ENCODE data around the gene WDPCP.
"Not testable (repeated sequence)": the region's sequence is repeated elsewhere in the genome, so short reads cannot be mapped to it uniquely, and the experiment has no call there.

WDPCP gene

DNA sequence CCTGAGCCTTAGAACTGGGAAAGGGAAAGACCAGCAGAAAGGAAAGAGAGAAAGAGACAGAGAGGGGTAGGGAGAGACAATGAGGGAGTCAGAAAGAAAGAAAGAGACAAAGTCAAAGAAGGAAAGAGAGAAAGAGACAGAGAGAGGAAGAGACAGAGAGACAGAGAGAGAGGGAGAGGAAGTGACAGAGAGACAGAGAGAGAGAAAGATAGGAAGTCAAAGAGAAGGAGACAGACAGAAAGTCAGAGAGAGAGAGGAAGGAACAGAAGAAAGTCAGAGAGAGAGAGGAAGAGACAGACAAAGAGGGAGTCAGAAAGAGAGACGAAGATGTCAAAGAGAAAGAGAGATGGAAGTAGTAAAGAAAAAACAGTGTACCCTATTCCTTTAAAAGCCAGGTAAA lies 261.8 kb downstream of the WDPCP start:
- no peak overlapping the region for H3K4me3 ChIP-seq (ENCODE audit: control insufficient read depth, low read depth, low read length)
- DNase-seq (ENCODE audit: low read depth) = no peak
- TF ChIP-seq, protein P1, sequence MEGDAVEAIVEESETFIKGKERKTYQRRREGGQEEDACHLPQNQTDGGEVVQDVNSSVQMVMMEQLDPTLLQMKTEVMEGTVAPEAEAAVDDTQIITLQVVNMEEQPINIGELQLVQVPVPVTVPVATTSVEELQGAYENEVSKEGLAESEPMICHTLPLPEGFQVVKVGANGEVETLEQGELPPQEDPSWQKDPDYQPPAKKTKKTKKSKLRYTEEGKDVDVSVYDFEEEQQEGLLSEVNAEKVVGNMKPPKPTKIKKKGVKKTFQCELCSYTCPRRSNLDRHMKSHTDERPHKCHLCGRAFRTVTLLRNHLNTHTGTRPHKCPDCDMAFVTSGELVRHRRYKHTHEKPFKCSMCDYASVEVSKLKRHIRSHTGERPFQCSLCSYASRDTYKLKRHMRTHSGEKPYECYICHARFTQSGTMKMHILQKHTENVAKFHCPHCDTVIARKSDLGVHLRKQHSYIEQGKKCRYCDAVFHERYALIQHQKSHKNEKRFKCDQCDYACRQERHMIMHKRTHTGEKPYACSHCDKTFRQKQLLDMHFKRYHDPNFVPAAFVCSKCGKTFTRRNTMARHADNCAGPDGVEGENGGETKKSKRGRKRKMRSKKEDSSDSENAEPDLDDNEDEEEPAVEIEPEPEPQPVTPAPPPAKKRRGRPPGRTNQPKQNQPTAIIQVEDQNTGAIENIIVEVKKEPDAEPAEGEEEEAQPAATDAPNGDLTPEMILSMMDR (IDR thresholded peaks at IDR 0.05; ENCODE audit: control insufficient read depth, insufficient read depth, low read depth, low read length, missing control alignments) = no peak

DNA sequence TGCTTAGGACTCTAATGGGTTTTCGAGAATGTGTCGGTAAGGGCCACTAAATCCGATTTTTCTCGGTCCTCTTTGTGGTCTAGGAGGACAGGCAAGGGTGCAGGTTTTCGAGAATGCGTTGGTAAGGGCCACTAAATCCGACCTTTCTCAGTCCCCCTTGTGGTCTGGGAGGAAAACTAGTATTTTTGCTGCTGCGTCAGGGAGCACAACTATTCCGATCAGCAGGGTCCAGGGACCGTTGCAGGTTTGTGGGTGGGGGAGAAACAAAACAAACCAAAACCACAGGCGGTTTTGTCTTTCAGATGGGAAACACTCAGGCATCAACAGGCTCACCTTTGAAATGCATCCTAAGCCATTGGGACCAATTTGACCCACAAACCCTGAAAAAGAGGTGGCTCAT lies 264.6 kb downstream of the WDPCP start:
- not testable (repeated sequence) for H3K4me3 ChIP-seq (ENCODE audit: control insufficient read depth, low read depth, low read length); DNase-seq (ENCODE audit: low read depth)

DNA sequence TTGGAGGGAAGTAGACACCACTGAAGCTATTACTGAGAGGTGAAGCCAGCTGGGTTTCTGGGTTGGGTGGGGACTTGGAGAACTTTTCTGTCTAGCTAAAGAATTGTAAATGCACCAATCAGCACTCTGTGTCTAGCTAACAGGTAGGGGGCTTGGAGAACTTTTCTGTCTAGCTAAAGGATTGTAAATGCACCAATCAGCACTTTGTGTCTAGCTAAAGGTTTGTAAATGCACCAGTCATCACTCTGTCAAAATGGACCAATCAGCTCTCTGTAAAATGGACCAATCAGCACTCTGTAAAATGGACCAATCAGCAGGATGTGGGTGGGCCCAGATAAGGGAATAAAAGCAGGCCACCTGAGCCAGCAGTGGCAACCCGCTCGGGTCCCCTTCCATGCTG lies 266.3 kb downstream of the WDPCP start:
- not testable (repeated sequence) for H3K4me3 ChIP-seq (ENCODE audit: control insufficient read depth, low read depth, low read length); DNase-seq (ENCODE audit: low read depth)

DNA sequence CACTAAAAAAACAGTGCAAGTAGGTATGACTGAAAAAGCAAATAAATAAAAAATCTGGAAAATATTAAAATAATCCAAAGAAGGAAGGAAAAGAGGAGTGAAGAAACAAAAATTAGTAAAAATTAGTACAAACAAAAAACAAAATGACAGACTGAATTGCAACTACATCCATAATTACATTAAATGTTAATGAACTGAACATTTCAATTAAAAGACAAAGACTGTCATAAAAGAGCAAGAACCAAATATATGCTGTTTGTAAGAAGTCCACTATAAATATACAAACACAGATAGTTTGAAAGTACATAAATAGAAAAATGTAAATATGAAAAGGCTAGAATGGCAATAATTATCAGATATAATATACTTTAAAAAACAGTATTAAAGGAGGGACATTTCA lies 267.6 kb downstream of the WDPCP start:
- DNase-seq (ENCODE audit: low read depth) = no peak
- TF ChIP-seq, protein P1 (IDR thresholded peaks at IDR 0.05; ENCODE audit: control insufficient read depth, insufficient read depth, low read depth, low read length, missing control alignments) = no peak
- no peak overlapping the region for H3K4me3 ChIP-seq (ENCODE audit: control insufficient read depth, low read depth, low read length)

DNA sequence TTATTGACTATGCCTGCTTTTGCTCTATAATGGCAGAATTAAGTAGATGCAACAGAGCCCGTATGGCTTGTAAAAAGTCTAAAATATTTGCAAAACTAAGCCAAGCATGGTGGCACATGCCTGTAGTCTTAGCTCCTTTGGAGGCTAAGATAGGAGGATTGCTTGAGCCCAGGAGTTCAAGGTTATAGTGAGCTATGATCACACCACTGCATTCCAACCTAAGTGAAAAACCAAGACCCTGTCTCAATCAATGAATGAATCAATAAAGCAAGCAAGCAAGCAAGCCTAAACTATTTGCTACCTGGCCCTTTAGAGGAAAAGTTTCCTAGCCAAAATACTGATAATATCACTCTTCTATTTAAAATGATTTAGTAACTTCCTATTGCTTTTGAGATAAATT lies 277.7 kb downstream of the WDPCP start:
- no peak overlapping the region for H3K4me3 ChIP-seq (ENCODE audit: control insufficient read depth, low read depth, low read length)
- no peak for DNase-seq (ENCODE audit: low read depth)
- TF ChIP-seq, protein P1 (IDR thresholded peaks at IDR 0.05; ENCODE audit: control insufficient read depth, insufficient read depth, low read depth, low read length, missing control alignments) = no peak

DNA sequence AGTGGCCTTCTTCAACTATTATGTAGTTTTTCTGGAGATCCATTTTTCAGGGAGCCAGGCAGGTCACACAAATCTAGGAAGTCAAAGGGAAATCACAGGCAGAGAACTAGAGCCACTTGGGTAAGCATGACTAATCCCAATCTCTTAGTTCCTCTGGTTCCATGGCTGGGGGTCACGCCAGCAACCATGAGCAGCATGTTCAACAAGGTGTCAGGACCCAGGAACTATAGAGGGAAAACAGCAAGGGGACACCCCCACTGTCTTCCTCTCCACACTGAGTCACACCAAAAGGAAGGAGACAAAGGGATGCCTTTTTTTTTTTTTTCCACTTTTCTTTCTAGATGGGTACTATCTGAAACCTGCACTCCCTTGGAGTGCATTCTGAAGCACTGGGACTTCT lies 286.8 kb downstream of the WDPCP start:
- no peak overlapping the region for H3K4me3 ChIP-seq (ENCODE audit: control insufficient read depth, low read depth, low read length)
- no peak for DNase-seq (ENCODE audit: low read depth)
- TF ChIP-seq, protein P1 (IDR thresholded peaks at IDR 0.05; ENCODE audit: control insufficient read depth, insufficient read depth, low read depth, low read length, missing control alignments) = no peak

DNA sequence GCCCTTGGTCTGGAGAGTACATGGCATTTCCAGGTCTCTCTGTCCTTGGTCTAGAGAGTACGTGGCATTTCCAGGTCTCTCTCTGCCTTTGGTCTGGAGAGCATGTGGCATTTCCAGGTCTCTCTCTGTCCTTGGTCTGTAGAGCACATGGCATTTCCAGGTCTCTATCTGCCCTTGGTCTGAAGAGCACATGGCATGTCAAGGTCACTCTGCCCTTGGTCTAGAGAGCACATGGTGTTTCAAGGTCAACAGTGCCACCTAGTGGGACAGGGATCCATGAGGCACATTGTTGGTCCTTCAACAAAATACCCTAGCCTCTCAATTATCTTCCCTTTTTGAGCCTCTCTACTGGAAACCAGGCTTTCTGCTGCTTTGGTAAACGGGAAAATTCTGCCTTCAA lies 287.4 kb downstream of the WDPCP start:
- TF ChIP-seq, protein P1 (IDR thresholded peaks at IDR 0.05; ENCODE audit: control insufficient read depth, insufficient read depth, low read depth, low read length, missing control alignments) = no peak
- DNase-seq (ENCODE audit: low read depth) = no peak
- no peak overlapping the region for H3K4me3 ChIP-seq (ENCODE audit: control insufficient read depth, low read depth, low read length)

DNA sequence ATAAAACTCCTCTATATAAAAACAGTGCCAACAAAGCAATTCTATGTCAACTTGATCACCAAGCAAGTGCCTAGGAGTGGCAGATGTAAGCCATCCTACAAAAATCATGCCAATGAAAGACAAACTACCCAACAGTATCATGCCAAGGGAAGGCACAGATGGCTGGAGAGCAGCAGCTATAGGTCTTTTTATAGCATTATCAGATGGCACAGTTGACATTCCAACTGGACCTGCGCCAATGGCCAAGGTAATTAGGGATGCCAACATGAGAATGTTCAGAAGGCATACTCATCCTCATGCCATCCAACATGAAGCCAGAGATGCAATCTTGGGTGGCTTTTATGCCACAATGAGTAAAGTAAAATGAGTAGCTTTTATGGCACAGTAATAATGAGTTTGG lies 300.3 kb downstream of the WDPCP start:
- TF ChIP-seq, protein P1 (IDR thresholded peaks at IDR 0.05; ENCODE audit: control insufficient read depth, insufficient read depth, low read depth, low read length, missing control alignments) = no peak
- no peak overlapping the region for H3K4me3 ChIP-seq (ENCODE audit: control insufficient read depth, low read depth, low read length)
- DNase-seq (ENCODE audit: low read depth) = no peak

DNA sequence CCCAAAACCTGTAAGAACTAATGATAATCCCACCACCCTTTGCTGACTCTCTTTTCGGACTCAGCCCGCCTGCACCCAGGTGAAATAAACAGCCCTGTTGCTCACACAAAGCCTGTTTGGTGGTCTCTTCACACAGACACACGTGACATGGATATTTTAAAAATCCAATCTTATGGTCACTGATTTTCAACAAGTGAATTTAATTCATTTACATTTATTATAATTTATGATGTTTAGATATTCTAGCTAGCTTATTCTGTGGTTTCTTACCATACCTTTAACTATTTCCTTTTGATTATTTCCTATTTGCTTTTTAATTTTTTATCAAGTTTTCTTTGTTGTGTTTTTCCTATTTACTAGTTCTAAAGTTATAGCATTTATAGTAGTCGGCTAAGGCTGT lies 301.8 kb downstream of the WDPCP start:
- H3K4me3 ChIP-seq (ENCODE audit: control insufficient read depth, low read depth, low read length); DNase-seq (ENCODE audit: low read depth): not testable (repeated sequence)
